Ureter (tissue), 1 donor: ENCODE data around the gene ADAMTS2. TPM values are rescaled to one million over a fixed set of nuclear protein-coding genes. Genes with fewer than 3 reads are reported as not detected.

Source experiments
- DNase-seq: peaks from one replicate; pipeline ENCODE4 v3.0.0-alpha.2; 2020; ENCODE audit warnings: low spot score
- total RNA-seq: library from RNA; stranded (reverse); gene quantifications from one replicate; pipeline ENCODE4 v1.2.4, GENCODE V29; 2023
- donor health status: DM: yes; HTN: yes; CAD: no.

ADAMTS2 gene
- total RNA-seq, 1 donor from 2014 or later, result 13.3 TPM

DNA sequence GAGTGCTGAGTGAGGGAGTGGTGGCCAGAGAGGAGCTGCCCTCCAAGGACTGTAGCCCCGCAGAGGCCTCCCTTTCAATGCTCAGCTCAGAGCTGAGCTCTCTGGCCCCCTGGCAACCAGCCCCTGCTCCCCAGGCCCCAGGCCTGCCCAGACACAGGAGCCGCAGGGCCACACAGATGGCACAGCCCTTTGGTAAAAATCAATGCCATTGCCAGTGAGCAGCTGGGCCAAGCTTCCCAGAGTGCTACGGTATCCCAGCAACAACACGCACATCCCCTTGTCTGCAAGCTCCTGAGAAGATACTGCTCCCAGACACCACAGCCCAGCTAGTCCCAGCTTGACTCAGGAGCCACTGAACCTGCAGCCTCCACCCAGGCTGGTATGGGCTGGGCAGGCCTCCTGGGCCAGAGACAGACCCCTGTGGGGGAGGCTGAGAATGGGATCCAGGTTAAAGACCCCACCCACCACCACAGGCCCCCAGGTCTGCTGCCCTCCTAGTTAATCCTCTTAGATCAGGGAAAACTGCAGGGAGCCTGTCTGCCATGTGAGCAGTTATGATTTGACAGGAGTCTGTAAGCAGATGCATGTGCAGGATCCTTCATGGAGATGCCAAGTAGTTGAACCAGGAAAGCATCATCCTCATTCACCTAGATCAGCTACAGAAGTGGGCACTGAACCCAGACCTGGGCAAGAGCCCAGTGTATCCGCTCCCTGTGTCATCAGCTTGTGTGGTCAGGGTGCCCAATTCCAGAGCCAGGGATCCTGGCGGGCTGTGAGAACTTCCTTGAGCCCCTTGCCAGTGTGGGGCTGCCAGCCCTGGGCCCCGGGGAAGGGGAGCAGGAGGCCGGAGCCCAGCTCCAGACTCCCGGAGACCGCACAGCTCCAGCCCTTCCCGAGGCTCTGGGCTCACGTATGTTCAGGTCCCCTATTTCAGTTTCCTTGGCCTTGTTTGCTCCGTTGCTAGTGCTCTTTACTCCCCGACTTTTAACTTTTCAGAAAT is 26.7 kb upstream of the ADAMTS2 start:
- no peak for DNase-seq

DNA sequence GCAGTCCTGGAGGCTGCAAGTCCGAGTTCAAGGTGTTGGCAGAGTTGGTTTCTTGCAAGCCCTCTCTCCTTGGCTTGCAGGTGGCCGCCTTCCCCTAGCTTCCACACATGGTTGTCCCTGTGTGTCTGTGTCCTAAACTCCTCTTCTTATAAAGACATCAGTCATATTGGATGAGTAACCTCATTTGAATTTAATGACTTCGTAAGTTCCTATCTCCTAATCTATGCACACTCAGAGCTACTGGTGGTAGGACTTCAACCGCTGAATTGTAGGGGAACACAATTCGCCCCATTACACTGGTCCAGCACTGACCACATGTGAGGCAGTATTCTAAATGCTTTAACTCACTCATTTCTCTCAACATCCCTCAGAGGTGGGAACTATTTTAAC is 25.9 kb upstream of the ADAMTS2 start:
- DNase-seq, result no peak

DNA sequence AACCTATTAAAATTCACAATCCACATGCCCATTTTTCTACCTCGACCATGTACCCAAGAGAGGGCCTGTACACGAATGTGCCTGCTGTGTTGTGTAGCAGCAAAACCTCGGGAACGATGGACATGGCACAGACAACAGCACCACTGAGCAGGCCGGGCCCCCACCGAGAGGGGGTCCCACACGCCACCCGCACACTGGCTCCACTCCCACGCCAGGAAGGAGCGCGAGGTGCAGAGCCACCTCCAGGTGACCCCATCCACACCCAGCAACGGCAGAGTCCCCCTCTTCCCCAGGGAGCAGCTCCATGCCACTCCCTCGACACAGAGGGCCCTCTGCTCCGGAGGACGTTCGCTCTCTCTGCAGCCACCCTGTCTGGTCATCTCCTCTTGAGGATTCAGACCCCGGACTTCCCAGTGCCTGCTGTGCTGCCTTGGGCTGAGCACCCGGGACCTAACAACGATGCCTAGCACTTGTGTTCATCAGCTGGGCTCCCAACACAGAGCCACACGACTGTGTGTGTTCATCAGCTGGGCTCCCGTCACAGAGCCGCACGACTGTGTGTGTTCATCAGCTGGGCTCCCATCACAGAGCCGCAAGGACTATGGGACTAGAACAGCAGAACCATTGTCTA is 25.3 kb upstream of the ADAMTS2 start:
- no peak for DNase-seq

DNA sequence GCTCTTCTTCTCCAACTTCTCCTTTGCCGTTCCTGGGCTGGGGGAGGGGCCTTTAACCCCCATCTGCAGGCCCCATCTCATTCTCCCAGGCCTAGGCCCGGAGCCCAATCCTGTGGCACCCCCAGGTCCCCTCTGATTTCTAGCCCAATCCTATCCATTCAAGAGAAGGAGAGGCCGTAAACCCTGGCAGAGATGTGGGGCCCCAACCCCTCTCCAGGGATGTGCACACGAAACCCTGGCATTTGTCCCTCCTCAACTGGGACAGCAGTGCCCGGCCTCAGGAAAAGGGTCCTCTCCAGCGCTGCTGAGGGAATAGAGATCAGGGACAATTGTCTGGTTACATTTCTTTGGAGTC is 24.2 kb upstream of the ADAMTS2 start:
- DNase-seq, result no peak

DNA sequence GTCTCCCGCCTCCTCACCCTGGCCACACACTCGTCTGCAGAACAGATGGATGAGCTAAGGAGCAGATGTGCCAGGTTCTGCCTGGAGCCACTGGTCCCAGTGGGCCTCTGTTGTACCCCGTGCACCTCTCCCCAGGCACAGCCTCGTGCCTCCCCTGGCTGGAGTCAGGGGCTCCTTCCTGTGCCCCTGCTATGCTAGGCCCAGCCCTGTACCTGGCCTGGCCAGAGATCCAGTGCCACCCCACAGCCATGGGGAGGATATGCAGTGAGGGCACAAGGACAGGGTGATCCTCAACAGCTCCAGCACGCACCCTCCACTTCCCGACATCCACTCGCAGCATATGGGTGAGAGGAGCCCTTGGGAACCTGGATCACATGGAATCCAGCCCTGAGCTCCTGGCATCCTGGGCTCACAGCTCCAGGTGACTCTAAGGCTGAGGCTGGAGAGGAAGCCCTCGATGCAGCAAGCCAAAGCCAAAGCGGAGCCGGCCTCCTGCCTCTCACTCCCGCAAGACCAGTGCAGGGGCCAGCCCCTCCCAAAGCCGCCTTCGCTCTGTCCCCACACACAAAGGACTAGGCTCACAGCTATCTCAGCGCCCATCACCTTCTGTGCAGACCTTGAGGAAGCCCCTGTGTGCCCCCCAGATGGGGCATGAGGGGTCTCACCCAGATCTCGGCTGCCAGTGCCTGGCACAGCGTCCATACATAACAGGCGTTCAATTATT is 23.7 kb upstream of the ADAMTS2 start:
- no peak for DNase-seq

DNA sequence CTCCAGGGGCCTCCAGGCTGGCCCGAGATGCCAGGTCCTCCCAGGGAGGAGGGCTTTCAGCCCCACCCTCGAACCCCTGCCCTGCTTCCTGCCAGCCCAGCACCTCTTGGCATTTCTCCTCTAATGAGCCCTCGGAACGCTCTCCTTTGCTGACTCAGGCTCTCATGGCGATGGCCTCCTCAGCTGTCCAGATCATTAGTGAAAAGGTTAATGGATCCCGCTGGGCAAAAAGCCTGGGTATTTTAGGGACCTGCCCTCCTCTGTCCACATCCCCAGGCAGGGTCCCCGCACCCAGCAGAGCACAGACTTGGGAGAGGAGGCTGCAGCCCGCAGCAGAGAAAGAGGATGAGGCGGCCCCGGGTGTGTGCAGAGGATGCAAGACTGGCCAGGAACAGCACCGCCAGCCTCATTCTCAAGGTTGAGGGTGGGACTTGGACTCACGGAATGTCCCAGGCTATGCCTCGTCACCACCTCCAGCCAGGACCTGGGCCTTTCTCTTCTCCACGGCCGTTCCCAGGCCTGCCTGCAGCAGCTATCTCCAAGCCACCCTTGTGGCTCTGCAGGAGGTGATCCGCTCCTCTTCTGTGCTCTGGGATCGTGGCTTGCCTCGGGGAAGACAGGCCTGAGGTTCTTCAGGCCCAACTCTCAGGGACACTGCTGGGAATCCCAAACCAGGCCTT is 23.0 kb upstream of the ADAMTS2 start:
- DNase-seq, result no peak

DNA sequence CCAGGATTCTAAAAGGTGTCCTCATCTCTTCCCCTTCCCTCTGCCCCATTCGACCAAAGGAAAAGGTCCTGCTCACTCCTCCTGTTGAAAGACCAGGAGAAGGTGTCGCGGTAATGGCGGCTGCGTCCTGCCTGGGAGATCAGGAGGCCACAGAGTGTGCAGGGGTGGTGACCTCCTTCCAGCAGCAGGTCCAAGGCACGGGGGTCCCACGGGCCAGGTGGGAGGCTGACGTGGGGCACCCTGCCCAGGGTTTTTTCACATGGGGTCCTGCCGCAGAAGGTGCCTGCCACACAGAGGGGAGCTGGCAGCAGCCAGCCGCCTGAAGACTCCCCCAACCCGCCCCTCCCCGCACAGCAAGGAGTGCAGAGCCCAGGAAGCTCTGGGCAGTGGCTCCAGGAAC is 22.2 kb upstream of the ADAMTS2 start:
- no peak for DNase-seq

DNA sequence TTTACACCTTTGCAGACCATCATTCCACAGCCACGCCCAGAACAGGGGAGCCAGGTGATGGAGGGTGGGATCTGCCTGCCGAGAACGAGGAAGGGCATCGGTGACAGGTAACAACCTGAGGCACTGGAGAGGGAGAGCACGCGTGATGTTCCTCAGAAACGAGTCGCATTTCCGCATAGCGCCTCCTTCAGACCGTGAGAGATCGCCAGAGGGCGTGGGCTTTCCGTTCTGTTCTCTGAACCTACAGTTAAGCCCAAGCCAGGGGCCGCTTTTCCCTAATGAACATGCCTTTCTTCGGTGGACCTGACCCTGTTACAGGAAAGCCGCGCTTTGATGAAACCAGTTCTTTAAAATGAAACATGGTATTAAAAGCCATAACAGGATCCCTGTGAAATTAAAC is 17.1 kb upstream of the ADAMTS2 start:
- DNase-seq, result no peak

DNA sequence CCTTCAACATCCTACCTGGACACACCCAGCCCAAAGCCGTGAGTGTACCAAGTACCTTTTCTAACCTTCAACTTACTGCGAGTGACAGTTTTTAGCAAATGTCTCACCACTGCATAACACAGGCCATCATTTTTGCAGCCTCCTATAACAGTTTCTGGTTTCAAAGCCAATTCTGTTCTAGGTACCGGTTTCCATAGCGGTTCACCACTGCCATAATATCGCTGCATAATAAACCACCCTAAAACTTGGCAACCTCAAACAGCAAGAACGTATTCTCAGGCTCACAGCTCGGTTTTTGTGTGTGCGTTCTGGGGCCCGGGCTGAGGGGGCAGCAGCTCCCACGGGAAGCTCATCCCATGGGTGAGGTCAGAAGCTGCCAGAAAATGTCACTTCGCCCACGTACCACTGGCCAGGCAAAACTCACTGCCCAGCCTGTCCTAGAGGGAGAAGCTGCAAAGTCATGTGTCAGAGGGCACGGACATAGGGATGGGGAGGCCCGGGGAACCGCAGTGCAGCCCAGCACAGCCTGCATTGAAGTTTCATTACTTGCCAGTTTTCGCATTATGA is 15.9 kb upstream of the ADAMTS2 start:
- no peak for DNase-seq

DNA sequence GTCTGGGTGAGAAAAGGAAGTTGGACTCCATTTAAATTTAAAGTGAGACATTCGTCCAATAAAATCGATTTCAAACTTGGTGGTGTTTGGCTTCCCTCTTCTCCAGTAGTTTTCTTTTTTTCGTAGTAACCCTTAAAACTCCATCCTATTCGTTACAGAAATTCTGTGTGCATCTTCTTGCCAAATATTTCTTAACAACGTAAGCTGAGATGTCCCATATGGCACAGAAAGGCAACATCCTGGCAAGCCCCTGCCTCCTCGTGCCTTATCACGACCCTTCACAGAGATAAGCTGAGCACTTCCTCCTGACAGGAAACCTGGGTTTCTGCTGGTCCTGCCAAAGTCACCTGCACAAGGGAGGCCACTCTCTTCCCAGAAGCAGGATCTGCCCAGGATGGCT is 11.8 kb upstream of the ADAMTS2 start:
- DNase-seq, result no peak

DNA sequence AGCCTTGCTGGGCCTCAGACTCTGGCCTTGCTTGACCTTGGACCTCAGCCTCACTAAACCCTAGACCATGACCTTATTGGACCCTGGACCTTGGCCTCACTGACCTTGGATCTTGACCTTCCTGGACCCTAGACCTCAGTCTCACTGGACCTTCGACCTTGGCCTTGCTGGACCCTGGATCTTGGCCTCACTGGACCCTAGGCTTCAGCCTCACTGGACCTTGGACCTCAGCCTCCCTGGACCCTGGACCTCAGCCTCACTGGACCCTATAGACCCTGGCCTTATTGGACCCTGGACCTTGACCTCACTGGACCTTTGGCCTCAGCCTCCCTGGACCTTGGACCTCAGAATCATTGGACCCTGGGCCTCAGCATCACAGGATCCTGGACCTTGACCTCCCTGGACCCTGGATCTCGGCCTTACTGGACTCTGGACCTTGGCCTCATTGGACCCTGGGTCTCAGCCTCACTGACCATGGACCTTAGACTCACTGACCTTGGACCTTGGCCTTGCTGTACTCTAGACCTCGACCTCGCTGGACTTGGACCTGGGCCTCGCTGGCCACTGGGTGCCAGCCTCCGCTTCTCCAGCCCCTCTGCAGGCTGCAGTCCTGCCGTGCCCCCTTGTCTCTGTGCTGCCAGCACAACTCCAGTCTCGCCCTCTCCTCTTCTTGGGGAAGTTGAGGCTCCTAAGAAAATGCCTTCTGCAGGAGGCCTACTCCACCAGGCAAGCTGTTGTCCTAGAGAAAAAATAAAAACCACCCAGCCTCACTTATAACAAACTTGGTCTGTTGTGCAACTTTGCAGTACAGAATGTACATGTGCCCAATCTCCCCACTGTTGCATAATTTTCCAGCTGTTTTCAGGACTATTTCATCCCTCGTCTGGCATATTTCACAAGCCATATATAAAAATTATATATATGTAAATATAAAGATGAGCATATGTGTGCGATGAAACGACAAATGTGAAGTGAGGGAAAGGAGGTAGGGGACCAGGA is 11.0 kb upstream of the ADAMTS2 start:
- DNase-seq, result no peak

DNA sequence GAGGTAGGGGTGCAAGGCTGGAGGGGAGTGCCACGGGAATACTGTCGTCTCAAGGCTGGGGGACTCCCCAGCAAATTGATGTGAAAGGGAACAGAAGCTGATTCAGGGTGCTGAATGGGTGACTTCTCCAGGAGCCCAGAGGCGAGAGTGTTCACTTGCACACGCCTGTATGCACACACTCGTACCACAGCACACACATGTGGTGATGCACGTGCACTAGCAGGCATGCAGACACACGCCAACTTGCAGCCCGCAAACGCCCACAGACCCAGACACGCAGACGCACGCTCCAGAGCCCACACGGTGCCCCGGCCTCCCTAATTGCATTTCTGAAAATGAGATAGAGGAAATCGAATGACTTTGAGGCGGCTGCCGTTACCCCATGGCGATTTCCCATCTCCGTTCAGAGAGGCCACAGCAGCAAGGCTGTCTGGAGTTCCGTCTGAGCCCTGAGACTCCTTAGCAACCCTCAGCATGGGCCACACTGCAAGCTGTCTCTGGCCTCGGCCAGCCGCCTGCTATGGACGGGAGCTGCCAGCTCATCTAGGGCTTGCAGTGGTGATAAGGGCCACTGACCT is 9.1 kb upstream of the ADAMTS2 start:
- no peak for DNase-seq

DNA sequence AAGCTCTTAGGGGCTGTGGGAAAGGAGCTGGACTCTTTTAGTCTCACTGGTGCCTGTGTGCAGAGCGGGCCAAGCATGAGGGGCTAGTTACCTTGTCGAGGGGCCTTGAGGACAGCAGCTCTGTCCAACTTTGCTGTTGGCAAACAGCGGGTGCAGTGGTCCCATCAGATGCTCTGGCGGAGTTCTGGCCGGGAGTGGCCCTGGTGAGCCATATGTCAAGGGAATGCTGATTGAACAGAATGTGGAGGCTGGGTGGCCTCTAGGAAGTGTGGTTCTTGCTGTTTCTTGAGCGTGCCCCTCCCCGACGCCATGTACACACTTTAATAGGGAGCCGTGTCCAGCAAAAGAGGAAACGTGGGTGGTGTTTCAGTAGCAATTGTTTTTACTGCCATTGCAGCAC is 3.6 kb upstream of the ADAMTS2 start:
- no peak for DNase-seq

DNA sequence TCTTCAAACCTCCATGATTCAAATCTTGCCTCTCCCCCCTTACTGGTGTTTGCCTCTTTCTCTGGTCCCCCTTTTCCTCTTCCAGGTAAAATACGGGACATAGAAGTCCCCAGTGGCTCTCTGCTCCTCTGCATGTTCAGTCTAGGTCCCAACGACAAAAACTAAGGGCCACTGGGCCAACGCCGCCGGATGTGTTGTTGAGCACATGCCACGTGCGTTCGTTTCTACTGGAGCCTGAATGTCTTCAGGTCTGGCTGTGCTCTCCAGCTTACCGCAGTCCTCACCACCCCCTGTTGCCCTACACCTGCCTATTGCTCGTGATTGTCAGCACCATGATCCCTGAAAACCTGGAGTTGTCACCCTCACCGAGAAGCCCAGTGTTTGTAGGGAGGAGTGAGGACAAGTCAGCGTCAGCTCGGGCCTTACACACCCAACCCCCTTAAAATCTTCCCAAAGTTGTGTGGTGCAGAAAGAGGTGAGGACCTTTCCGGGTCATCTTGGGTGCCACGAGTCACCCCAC is 2.8 kb upstream of the ADAMTS2 start:
- DNase-seq, result no peak

DNA sequence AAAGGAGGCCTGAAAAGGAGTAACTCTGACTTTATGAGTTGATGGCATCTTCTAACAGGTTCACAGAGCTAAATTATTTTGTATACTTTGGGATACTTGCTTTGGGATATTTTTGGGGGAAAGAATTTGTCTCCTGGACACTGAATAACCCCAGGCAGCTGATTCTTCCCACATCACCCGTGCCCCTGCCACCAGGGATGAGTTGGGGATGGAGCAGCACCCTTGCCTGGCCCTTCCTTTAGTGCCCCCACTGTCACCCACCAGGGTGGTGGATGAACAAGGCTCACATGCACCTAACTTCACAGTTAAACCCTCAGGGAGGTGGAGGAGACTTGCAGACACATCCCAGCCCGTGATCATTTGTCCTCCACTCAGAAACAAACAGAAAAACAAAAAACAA is 2.3 kb upstream of the ADAMTS2 start:
- no peak for DNase-seq

DNA sequence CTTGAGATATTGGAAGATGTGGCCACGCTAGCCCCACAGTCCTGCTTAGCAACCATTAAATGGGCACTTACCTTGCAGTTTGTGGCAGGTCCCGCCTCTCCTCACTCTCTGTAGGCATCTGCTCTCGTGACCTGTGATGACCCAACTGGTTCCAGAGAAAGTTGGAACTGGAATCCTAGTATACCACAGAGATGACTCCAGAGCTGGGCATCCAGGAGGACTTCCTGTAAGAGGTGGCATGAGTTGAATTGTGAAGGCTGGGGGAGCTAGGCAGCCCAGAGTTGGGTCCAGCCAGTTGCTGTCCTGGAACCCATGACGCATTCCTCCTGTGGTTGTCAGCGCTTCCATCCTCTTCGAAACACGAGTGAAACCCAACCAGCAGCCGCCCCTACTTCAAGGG is 1.6 kb upstream of the ADAMTS2 start:
- no peak for DNase-seq

DNA sequence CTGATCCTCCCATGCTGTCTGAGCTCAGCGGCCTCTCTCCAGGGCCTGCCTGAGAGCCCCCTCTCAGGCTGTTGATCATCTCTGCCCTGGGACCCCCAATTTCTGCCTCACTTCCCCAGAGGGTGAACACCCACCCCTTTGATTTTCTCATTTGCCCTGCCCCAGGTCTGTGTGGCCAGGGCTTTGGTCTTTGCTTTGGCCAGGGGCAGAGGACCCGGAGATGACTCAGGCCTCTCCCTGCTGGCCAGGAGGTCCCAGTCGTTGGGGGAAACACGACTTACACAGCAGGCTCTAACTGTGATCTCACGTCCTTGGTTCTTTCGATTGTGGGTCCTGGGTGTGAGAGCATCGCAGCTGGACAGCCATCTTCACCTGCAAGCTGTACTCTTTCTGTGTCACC is 1.1 kb upstream of the ADAMTS2 start:
- no peak for DNase-seq

DNA sequence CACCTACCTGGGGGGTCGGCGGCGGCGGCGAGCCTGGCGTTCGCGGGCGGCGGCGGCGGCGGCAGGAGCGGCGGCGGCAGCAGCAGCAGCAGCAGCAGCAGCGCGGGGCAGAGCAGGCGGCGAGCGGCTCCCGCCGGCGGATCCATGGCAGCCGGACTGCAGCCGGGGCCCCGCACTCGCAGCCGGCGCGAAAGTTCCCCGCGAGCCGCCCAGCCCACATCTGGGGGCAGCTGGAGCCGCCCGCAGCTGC is 153 bp downstream of the ADAMTS2 start:
- DNase-seq, result no peak

DNA sequence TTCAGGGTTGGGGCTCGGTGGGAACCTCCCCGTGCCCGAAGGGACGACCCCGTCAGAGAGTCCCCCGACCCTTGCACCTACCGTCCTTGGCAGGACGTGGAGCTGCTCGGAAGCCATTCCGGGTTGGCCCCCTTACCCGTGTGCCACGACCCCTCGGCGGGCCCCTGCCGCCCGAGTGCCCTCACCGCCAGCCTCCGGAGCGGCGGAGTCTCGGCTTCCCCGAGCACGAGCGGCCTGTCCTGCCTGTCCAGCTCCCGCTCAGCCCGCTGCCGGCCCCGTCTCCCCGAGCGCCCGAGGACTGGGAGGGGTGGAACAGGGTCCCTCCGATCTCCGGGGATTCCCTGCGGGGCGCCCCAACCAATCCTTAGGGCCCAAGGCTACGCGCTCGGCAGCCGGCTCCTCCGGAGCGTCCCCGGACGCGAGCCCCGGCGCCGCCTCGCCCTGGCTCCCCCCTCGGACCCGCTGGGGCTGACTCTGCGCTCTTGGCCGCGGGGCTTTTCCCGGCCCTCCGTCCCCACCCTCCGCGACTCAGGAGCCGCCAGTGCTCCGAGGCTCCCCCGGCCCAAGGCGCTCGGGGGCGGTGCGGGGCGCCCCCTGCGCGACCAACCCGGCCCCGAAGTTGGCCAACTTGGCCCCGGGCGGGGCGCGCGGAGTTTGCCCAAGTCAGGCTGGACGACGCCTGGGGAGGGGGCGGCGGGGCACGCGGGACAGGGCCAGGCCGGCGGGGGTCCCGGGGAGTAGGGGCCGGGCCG is 654 bp downstream of the ADAMTS2 start:
- DNase-seq, result no peak
